Endothelial cell of umbilical vein (primary cell): Measurements from ENCODE around the gene PRPF40A. TPM values are rescaled to one million over a fixed set of nuclear protein-coding genes. Genes with fewer than 3 reads are reported as not detected.

Source experiments
- BruUV-seq: library from RNA; stranded (reverse); fragments of 400-500 nt; replicated peaks from 2 replicates; lab custom pipeline; 2021; lab: Mats Ljungman, UMichigan
- CTCF ChIA-PET: fragments of 300-600, 350-600 bp; sonication (Branson Sonifier 250); formaldehyde crosslinking; loops from one replicate; lab custom pipeline; 2021; ENCODE audit warnings: antibody characterized with exemption, inconsistent platforms; lab: Charles Lee
- POLR2A ChIA-PET: fragments of 300-600, 350-600 bp; sonication (Branson Sonifier 250); formaldehyde crosslinking; loops from one replicate; lab custom pipeline; 2021; ENCODE audit warnings: antibody characterized with exemption, inconsistent platforms; lab: Charles Lee
- DNase-seq: peaks from one replicate; pipeline ENCODE4 v3.0.0-alpha.2; 2011; ENCODE audit warnings: low read depth, low spot score
- FAIRE-seq: peaks from 2 replicates; lab custom pipeline; 2011; peaks lifted over from hg19 to GRCh38; lab: Jason Lieb, UNC
- H2AFZ ChIP-seq: 2 replicates; pipeline ENCODE4 v1.6.0; 2012; ENCODE audit warnings: low read depth, low read length, control low read depth, inconsistent platforms
- H3K27ac ChIP-seq: 2 replicates; pipeline ENCODE4 v1.5.1; 2011; ENCODE audit warnings: low read depth, mild to moderate bottlenecking, control low read depth, low read length, moderate library complexity; ENCODE audit not compliant: insufficient read depth
- H3K27me3 ChIP-seq, 2 experiments: 2 replicates each; pipeline versions ENCODE4 v1.6.0 to v1.6.1; 2011; ENCODE audit warnings: low read length in 2 of 2, mixed read lengths in 1 of 2; ENCODE audit not compliant: control insufficient read depth in 2 of 2, insufficient read depth in 2 of 2
- H3K36me3 ChIP-seq, 2 experiments: 2 replicates in 1 of 2; 3 replicates in 1 of 2; pipeline ENCODE4 v1.5.1; 2011; ENCODE audit warnings: low read length in 2 of 2, mild to moderate bottlenecking in 1 of 2, moderate library complexity in 1 of 2; ENCODE audit not compliant: control insufficient read depth in 2 of 2, insufficient read depth in 2 of 2; ENCODE audit errors: extremely low read depth in 1 of 2
- H3K4me1 ChIP-seq: 3 replicates; pipeline ENCODE4 v1.5.1; 2011; ENCODE audit warnings: mild to moderate bottlenecking, low read length; ENCODE audit not compliant: control insufficient read depth, insufficient read depth; ENCODE audit errors: extremely low read depth
- H3K4me2 ChIP-seq: 2 replicates; pipeline ENCODE4 v1.6.1; 2011; ENCODE audit warnings: low read length, control low read depth, mixed read lengths; ENCODE audit not compliant: insufficient read depth
- H3K4me3 ChIP-seq, 3 experiments: fragments of 200-600 bp in 1 of 3; sonication (generic), shearing (Covaris generic) in 1 of 3; replicated peaks in 1 of 3; 2 replicates each; pipeline ENCODE4 v1.5.1; 2011 to 2016; ENCODE audit warnings: control low read depth in 3 of 3, low read length in 3 of 3, mild to moderate bottlenecking in 2 of 3, inconsistent platforms in 1 of 3, low read depth in 1 of 3, moderate library complexity in 1 of 3; ENCODE audit not compliant: insufficient read depth in 1 of 3
- H3K79me2 ChIP-seq: 2 replicates; pipeline ENCODE4 v1.6.0; 2012; ENCODE audit warnings: low read length, inconsistent platforms; ENCODE audit not compliant: control insufficient read depth, insufficient read depth
- H3K9ac ChIP-seq: replicated peaks from 2 replicates; pipeline ENCODE3; 2011; ENCODE audit warnings: low read length, control low read depth; ENCODE audit not compliant: insufficient read depth; ENCODE audit errors: extremely low read depth
- H3K9me1 ChIP-seq: replicated peaks from 3 replicates; pipeline ENCODE4 v1.6.0; 2011; ENCODE audit warnings: mild to moderate bottlenecking, low read length; ENCODE audit not compliant: control insufficient read depth, insufficient read depth; ENCODE audit errors: extremely low read depth
- H3K9me3 ChIP-seq: replicated peaks from 2 replicates; pipeline ENCODE4 v1.5.1; 2012; ENCODE audit warnings: low read length, inconsistent platforms; ENCODE audit not compliant: control insufficient read depth, insufficient read depth
- H4K20me1 ChIP-seq: replicated peaks from 2 replicates; pipeline ENCODE3; 2011; ENCODE audit warnings: mild to moderate bottlenecking, low read length; ENCODE audit not compliant: control insufficient read depth, insufficient read depth; ENCODE audit errors: extremely low read depth
- CTCF ChIP-seq, 2 donors: IDR thresholded peaks; 1 replicate in 1 of 2; 2 replicates in 1 of 2; pipeline ENCODE4 v1.5.1; 2011; ENCODE audit warnings: low read length in 2 of 2, mild to moderate bottlenecking in 2 of 2, moderate library complexity in 2 of 2, control low read depth in 1 of 2, inconsistent platforms in 1 of 2, low read depth in 1 of 2; ENCODE audit not compliant: insufficient read depth in 1 of 2; ENCODE audit errors: extremely low read depth in 1 of 2
- EZH2 ChIP-seq: IDR thresholded peaks from 2 replicates; pipeline ENCODE4 v1.6.1; 2012; ENCODE audit warnings: borderline replicate concordance, low read depth, mild to moderate bottlenecking, moderate library complexity, low read length, inconsistent platforms; ENCODE audit not compliant: severe bottlenecking
- FOS ChIP-seq: IDR thresholded peaks from 2 replicates; pipeline ENCODE4 v1.6.1; 2011; ENCODE audit warnings: mild to moderate bottlenecking, low read length, moderate library complexity, borderline replicate concordance; ENCODE audit not compliant: insufficient read depth
- GATA2 ChIP-seq: IDR thresholded peaks from 2 replicates; pipeline ENCODE4 v1.7.0; 2011; ENCODE audit warnings: low read depth, mild to moderate bottlenecking, moderate library complexity, mixed read lengths, low read length; ENCODE audit not compliant: insufficient read length, insufficient read depth
- JUN ChIP-seq: IDR thresholded peaks from 2 replicates; pipeline ENCODE4 v1.6.1; 2011; ENCODE audit warnings: borderline replicate concordance, low read depth; ENCODE audit not compliant: insufficient read length, insufficient read depth
- MAX ChIP-seq: IDR thresholded peaks from 2 replicates; pipeline ENCODE4 v1.6.1; 2011; ENCODE audit not compliant: insufficient read depth, insufficient read length
- MYC ChIP-seq: IDR thresholded peaks from one replicate; pipeline ENCODE4 v1.6.1; 2011; ENCODE audit warnings: mild to moderate bottlenecking, low read depth, low read length
- POLR2A ChIP-seq: IDR thresholded peaks from 2 replicates; pipeline ENCODE4 v1.6.1; 2012; ENCODE audit warnings: low read depth, mild to moderate bottlenecking, control low read depth, low read length
- POLR2AphosphoS5 ChIP-seq: IDR thresholded peaks from 2 replicates; pipeline ENCODE4 v1.6.1; 2012; ENCODE audit warnings: low read depth, mild to moderate bottlenecking, control low read depth, low read length, moderate library complexity; ENCODE audit not compliant: insufficient read depth
- dilution Hi-C: fragments of 300-500 bp; cut with MboI; formaldehyde crosslinking; loops from one replicate; pipeline ENCODE4 v1.15.0; 2019; ENCODE audit warnings: low sequenced_read_pairs; ENCODE audit not compliant: extremely low pct_ligation_motif_present
- intact Hi-C: fragments of 100-400 bp; cut with micrococcal nuclease; formaldehyde crosslinking; loops from one replicate; pipeline ENCODE4 v1.10.0; 2022
- polyA plus RNA-seq, 4 experiments: library from polyadenylated mRNA; depleted of rRNA in 3 of 4; stranded (reverse) in 3 of 4; unstranded in 1 of 4; fragments of >200 nt; gene quantifications; 2 replicates each; pipeline versions ENCODE4 v1.2.1 to v1.2.3, GENCODE V29; 2011 to 2012; ENCODE audit warnings: missing spikeins in 1 of 4
- total RNA-seq: library from RNA; stranded (reverse); gene quantifications from 2 replicates; pipeline ENCODE4 v1.2.3, GENCODE V29; 2021

PRPF40A gene
- total and polyA plus RNA-seq, 2 donors (not counting 3 experiments of a cell fraction or from before 2014, with no cell fraction given): 58.2 to 123 TPM

GRCh38 chr2:152618193-152618564 is 99.1 kb downstream of the PRPF40A start:
- no peaks in the 10 kb centered on the region for H3K79me2 ChIP-seq
- dilution Hi-C loops (no loop called here), intact Hi-C loops (no loop called here)
- no peaks in the 10 kb centered on the region for H3K9me3 ChIP-seq
- H3K4me2 ChIP-seq: no peak overlapping the region
- peaks cover 8 to 12% of the 10 kb centered on the region in 2 experiments for H3K36me3 ChIP-seq
- H4K20me1 ChIP-seq: no peaks in the 10 kb centered on the region
- no peak for DNase-seq
- no peak for TF ChIP-seq GATA2
- TF ChIP-seq CTCF (IDR thresholded peaks at IDR 0.05; ENCODE audit: extremely low read depth in 1 of 2, insufficient read depth in 1 of 2, low read depth in 1 of 2, low read length in 2 of 2): no peak
- no peak for TF ChIP-seq MYC
- TF ChIP-seq MAX: no peak
- TF ChIP-seq EZH2: no peak
- TF ChIP-seq FOS: no peak
- TF ChIP-seq JUN: no peak
- TF ChIP-seq POLR2AphosphoS5: no peak
- TF ChIP-seq POLR2A: no peak
- H3K27me3 ChIP-seq: no peaks in the 10 kb centered on the region
- peaks cover under 1% of the 10 kb centered on the region for H3K4me1 ChIP-seq
- no peaks in the 10 kb centered on the region for H3K9me1 ChIP-seq
- H2AFZ ChIP-seq: no peak overlapping the region
- no TSS peak for BruUV-seq
- POLR2A ChIA-PET: interaction anchor here (1.0 kb wide), 1 partner anchor 11 kb away, joined by 3 read pairs; no protein-coding TSS in a partner anchor
- no peak overlapping the region for H3K27ac ChIP-seq
- CTCF ChIA-PET: interaction anchor here (0.7 to 1.7 kb wide), 3 partner anchors 9 to 20 kb away, joined by 3 to 11 read pairs (median 4); no protein-coding TSS in a partner anchor
- H3K4me3 ChIP-seq: no peak overlapping the region
- no peak overlapping the region for H3K9ac ChIP-seq
- FAIRE-seq: no peak
